GM18868 (cell line): ENCODE measurements around the gene MAP4K4.

ENCODE experiments used
- ATAC-seq: cut with Tn5 transposase; IDR thresholded peaks from one replicate; pipeline ENCODE4 v1.9.1; 2021; ENCODE audit warnings: mild to moderate bottlenecking, moderate library complexity; ENCODE audit not compliant: unreplicated experiment

The MAP4K4 gene

GRCh38 chr2:101860157-101860556 is 162.7 kb downstream of the MAP4K4 start:
- ATAC-seq: no peak

- ATAC-seq: no peak
These were observed 163.3 kb downstream of the MAP4K4 start for GRCh38 chr2:101860782-101861181.

GRCh38 chr2:101861382-101861781 is 163.9 kb downstream of the MAP4K4 start:
- ATAC-seq: no peak

- ATAC-seq: no peak
These were observed 166.0 kb downstream of the MAP4K4 start for GRCh38 chr2:101863534-101863933.

GRCh38 chr2:101864426-101864825 is 166.9 kb downstream of the MAP4K4 start:
- no peak for ATAC-seq

- no peak for ATAC-seq
These were observed 171.0 kb downstream of the MAP4K4 start for GRCh38 chr2:101868525-101868924.

GRCh38 chr2:101869527-101869926 is 172.0 kb downstream of the MAP4K4 start:
- no peak for ATAC-seq

GRCh38 chr2:101870444-101870843 is 172.9 kb downstream of the MAP4K4 start:
- ATAC-seq: no peak

- no peak for ATAC-seq
These were observed 174.0 kb downstream of the MAP4K4 start for GRCh38 chr2:101871480-101871879.

GRCh38 chr2:101872480-101872879 is 175.0 kb downstream of the MAP4K4 start:
- ATAC-seq: no peak

GRCh38 chr2:101873543-101873942 is 176.0 kb downstream of the MAP4K4 start:
- no peak for ATAC-seq

- no peak for ATAC-seq
These were observed 176.6 kb downstream of the MAP4K4 start for GRCh38 chr2:101874069-101874468.

GRCh38 chr2:101879466-101879865 is 182.0 kb downstream of the MAP4K4 start:
- no peak for ATAC-seq

- ATAC-seq: no peak
These were observed 183.6 kb downstream of the MAP4K4 start for GRCh38 chr2:101881131-101881530.

GRCh38 chr2:101882769-101883307 is 185.3 kb downstream of the MAP4K4 start:
- no peak for ATAC-seq

- peak; percentile 86 for ATAC-seq
These were observed 186.4 kb downstream of the MAP4K4 start for GRCh38 chr2:101883860-101884259.

GRCh38 chr2:101884423-101884822 is 186.9 kb downstream of the MAP4K4 start:
- ATAC-seq: no peak

GRCh38 chr2:101887328-101887727 is 189.8 kb downstream of the MAP4K4 start:
- ATAC-seq: no peak

GRCh38 chr2:101889460-101890098 is 192.1 kb downstream of the MAP4K4 start:
- no peak for ATAC-seq

GRCh38 chr2:101892377-101892776 is 194.9 kb downstream of the MAP4K4 start:
- ATAC-seq: peak; percentile 94

- ATAC-seq: no peak
These were observed 196.3 kb downstream of the MAP4K4 start for GRCh38 chr2:101893681-101894381.

GRCh38 chr2:101895039-101895438 is 197.5 kb downstream of the MAP4K4 start:
- no peak for ATAC-seq
